ENCODE results near the gene UBA1. TPM values are rescaled to one million over a fixed set of nuclear protein-coding genes. Genes with fewer than 3 reads are reported as not detected.

Gene UBA1
- total and polyA plus RNA-seq, 9 donors: 73.7 to 148 (median 128) TPM

DNA sequence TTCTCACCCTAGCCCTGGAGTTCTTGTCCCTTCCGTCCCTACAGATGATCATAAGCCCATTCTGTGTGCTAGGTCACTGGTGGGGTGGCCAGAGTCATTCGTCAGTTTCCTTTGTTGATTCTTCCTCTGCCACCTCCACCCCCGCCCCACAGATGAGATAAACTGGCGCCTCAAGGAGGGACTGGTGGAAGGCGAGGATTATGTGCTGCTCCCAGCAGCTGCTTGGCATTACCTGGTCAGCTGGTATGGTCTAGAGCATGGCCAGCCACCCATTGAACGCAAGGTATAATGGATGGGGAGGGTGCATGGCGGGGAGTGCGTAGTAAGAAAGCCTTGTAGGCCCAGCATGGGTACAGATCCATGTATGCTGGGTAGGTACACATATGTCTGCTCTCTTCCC is 45.6 kb downstream of the UBA1 start:
- Histone ChIP-seq H3K27ac (ENCODE audit: low read length) (no peak overlapping the region), H3K36me3 (ENCODE audit: control insufficient read depth, insufficient read depth, low read length) (peaks cover 44% of the 10 kb centered on the region), H3K9me3 (replicated peaks; ENCODE audit: control insufficient read depth, low read depth, low read length) (no peaks in the 10 kb centered on the region), H3K4me3 (ENCODE audit: low read length) (no peak overlapping the region), H3K4me1 (ENCODE audit: control insufficient read depth, insufficient read depth, low read length) (no peaks in the 10 kb centered on the region), H3K27me3 (ENCODE audit: control insufficient read depth, insufficient read depth, low read length) (peaks cover 52% of the 10 kb centered on the region)
- DNase-seq: no peak
- 81% methylated on average over 2 of the region's 8 CpGs for WGBS (ENCODE audit: insufficient coverage)

DNA sequence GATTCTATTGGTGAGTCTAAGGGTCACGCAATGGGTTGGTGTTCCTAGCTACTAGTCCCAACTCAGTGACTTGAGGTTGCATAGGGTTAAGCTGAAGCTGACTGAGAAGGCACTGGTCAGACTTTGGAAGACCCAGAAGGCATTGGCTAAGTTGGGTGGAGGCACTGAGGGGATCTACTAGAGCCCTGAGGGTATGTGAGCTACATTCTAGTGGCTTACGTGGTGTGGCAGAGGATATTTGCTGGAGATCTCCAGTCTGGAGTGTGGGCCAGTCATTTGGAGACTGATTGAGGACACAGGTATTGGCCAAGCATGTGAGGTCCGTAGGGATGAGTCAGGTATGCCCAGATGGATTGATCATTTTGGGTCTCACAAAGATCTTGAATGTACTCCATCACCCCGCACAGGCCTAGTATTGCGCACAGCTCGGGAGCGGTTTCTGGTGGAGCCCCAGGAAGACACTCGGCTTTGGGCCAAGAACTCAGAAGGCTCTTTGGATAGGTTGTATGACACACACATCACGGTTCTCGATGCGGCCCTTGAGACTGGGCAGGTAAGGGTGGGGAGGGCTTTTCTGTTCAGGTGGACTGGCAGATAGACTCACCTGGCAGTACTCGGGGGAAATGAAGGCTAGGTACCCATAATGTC is 46.4 kb downstream of the UBA1 start:
- peaks cover 59% of the 10 kb centered on the region for H3K27me3 ChIP-seq (ENCODE audit: control insufficient read depth, insufficient read depth, low read length)
- no peak overlapping the region for H3K27ac ChIP-seq (ENCODE audit: low read length)
- WGBS (ENCODE audit: insufficient coverage): 98% methylated on average over 11 of the region's 12 CpGs
- no peak for DNase-seq
- H3K4me3 ChIP-seq (ENCODE audit: low read length): no peak overlapping the region
- no peaks in the 10 kb centered on the region for H3K9me3 ChIP-seq (replicated peaks; ENCODE audit: control insufficient read depth, low read depth, low read length)
- H3K36me3 ChIP-seq (ENCODE audit: control insufficient read depth, insufficient read depth, low read length): peaks cover 48% of the 10 kb centered on the region
- peaks cover 6% of the 10 kb centered on the region for H3K4me1 ChIP-seq (ENCODE audit: control insufficient read depth, insufficient read depth, low read length)

DNA sequence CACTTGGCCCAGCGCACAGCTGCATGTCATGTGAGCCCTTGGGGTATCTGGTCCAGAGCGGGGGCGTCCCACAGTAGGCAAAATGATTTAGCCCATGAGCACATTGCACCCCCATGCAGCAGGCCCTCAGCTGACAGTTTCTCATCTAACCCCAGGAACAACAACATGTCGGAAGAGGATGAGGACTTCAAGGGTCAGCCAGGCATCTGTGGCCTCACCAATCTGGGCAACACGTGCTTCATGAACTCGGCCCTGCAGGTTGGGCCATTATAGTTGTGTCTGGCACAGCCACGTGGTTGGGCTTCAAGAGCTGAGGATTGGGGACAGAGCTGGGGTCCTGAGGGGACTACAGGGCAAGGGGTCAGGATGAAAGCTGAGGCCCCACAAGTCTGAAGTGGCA is 47.0 kb downstream of the UBA1 start:
- Histone ChIP-seq H3K27ac (ENCODE audit: low read length) (no peak overlapping the region), H3K9me3 (replicated peaks; ENCODE audit: control insufficient read depth, low read depth, low read length) (no peaks in the 10 kb centered on the region), H3K4me3 (ENCODE audit: low read length) (no peak overlapping the region), H3K36me3 (ENCODE audit: control insufficient read depth, insufficient read depth, low read length) (peaks cover 54% of the 10 kb centered on the region), H3K27me3 (ENCODE audit: control insufficient read depth, insufficient read depth, low read length) (peaks cover 65% of the 10 kb centered on the region), H3K4me1 (ENCODE audit: control insufficient read depth, insufficient read depth, low read length) (peaks cover 8% of the 10 kb centered on the region)
- no peak for DNase-seq
- WGBS (ENCODE audit: insufficient coverage): 80% methylated on average over 7 of the region's 7 CpGs

DNA sequence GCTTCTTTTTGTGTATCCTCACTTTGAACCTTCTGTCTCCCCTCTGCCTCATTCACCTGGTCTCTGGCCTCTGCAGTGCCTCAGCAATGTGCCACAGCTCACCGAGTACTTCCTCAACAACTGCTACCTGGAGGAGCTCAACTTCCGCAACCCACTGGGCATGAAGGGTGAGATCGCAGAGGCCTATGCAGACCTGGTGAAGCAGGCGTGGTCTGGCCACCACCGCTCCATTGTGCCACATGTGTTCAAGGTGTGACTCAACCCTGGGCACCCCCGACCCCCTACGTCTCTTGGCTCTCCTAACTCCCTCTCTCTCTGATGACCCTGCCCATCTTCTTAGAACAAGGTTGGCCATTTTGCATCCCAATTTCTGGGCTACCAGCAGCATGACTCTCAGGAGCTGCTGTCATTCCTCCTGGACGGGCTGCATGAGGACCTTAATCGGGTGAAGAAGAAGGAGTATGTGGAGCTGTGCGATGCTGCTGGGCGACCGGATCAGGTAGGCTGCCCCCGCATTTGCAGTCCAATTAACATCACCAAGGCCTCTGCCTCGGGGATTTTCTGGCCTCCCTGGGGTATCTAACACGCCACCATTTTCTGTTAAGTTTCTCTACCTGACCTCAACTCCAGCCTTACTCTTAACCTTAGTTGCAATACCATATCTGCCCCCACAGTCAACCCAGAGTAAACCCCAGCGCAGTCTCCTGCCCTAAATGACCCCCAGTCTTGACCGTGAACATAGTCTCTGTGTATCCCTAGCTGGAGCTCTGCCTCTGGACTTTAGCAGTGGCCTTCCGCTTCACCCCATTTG is 47.8 kb downstream of the UBA1 start:
- Histone ChIP-seq H3K27ac (ENCODE audit: low read length) (no peak overlapping the region), H3K36me3 (ENCODE audit: control insufficient read depth, insufficient read depth, low read length) (peaks cover 60% of the 10 kb centered on the region), H3K4me3 (ENCODE audit: low read length) (no peak overlapping the region), H3K27me3 (ENCODE audit: control insufficient read depth, insufficient read depth, low read length) (peaks cover 67% of the 10 kb centered on the region), H3K4me1 (ENCODE audit: control insufficient read depth, insufficient read depth, low read length) (peaks cover 8% of the 10 kb centered on the region), H3K9me3 (replicated peaks; ENCODE audit: control insufficient read depth, low read depth, low read length) (no peaks in the 10 kb centered on the region)
- DNase-seq: no peak
- WGBS (ENCODE audit: insufficient coverage): 84% methylated on average over 12 of the region's 18 CpGs

DNA sequence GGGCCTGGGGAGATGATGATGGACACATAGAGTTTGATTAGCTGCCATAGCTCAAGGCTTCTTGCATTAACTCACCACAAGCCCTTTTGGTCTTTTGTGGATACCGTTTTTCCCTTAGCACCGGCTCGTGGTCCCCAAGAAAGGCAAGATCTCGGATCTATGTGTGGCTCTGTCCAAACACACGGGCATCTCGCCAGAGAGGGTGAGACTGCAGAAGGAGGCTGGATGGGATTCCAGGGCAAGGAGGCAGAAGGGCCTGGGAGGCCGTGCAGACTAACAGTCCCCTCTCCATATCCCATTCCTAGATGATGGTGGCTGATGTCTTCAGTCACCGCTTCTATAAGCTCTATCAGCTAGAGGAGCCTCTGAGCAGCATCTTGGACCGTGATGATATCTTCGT is 48.7 kb downstream of the UBA1 start:
- Histone ChIP-seq H3K9me3 (replicated peaks; ENCODE audit: control insufficient read depth, low read depth, low read length) (no peaks in the 10 kb centered on the region), H3K36me3 (ENCODE audit: control insufficient read depth, insufficient read depth, low read length) (peaks cover 68% of the 10 kb centered on the region), H3K27ac (ENCODE audit: low read length) (no peak overlapping the region), H3K4me3 (ENCODE audit: low read length) (no peak overlapping the region), H3K4me1 (ENCODE audit: control insufficient read depth, insufficient read depth, low read length) (peaks cover 8% of the 10 kb centered on the region), H3K27me3 (ENCODE audit: control insufficient read depth, insufficient read depth, low read length) (peaks cover 68% of the 10 kb centered on the region)
- no CpG with 5 or more reads among the region's 10 CpGs for WGBS (ENCODE audit: insufficient coverage)
- no peak for DNase-seq

DNA sequence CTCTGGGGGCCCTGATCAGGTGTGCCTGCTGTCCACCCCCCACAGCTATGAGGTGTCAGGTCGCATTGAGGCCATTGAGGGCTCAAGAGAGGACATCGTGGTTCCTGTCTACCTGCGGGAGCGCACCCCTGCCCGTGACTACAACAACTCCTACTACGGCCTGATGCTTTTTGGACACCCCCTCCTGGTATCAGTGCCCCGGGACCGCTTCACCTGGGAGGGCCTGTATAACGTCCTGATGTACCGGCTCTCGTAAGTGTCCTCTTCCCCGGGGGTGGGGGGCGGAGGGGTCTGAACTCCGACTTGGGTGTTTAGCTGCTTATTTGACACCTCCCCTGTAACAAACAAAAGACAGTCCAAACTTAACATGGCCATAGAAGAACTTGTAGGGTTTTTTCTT is 49.7 kb downstream of the UBA1 start:
- peaks cover 78% of the 10 kb centered on the region for H3K36me3 ChIP-seq (ENCODE audit: control insufficient read depth, insufficient read depth, low read length)
- H3K9me3 ChIP-seq (replicated peaks; ENCODE audit: control insufficient read depth, low read depth, low read length): no peaks in the 10 kb centered on the region
- no peak overlapping the region for H3K4me3 ChIP-seq (ENCODE audit: low read length)
- 100% methylated on average over 1 of the region's 14 CpGs for WGBS (ENCODE audit: insufficient coverage)
- peaks cover 8% of the 10 kb centered on the region for H3K4me1 ChIP-seq (ENCODE audit: control insufficient read depth, insufficient read depth, low read length)
- H3K27ac ChIP-seq (ENCODE audit: low read length): no peak overlapping the region
- peaks cover 73% of the 10 kb centered on the region for H3K27me3 ChIP-seq (ENCODE audit: control insufficient read depth, insufficient read depth, low read length)
- DNase-seq: no peak

DNA sequence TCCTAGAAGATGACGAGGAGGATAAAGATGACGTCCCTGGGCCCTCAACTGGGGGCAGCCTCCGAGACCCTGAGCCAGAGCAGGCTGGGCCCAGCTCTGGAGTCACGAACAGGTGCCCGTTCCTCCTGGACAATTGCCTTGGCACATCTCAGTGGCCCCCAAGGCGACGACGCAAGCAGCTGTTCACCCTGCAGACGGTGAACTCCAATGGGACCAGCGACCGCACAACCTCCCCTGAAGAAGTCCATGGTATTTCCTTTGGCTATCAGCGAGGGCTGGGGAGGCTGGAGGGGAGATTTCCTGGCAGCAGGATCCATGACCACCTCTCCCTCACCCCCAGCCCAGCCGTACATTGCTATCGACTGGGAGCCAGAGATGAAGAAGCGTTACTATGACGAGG is 51.0 kb downstream of the UBA1 start:
- no peak overlapping the region for H3K4me3 ChIP-seq (ENCODE audit: low read length)
- peaks cover 76% of the 10 kb centered on the region for H3K36me3 ChIP-seq (ENCODE audit: control insufficient read depth, insufficient read depth, low read length)
- H3K27ac ChIP-seq (ENCODE audit: low read length): no peak overlapping the region
- H3K4me1 ChIP-seq (ENCODE audit: control insufficient read depth, insufficient read depth, low read length): peaks cover 8% of the 10 kb centered on the region
- no peak for DNase-seq
- H3K9me3 ChIP-seq (replicated peaks; ENCODE audit: control insufficient read depth, low read depth, low read length): no peaks in the 10 kb centered on the region
- peaks cover 75% of the 10 kb centered on the region for H3K27me3 ChIP-seq (ENCODE audit: control insufficient read depth, insufficient read depth, low read length)
- WGBS (ENCODE audit: insufficient coverage): 75% methylated on average over 11 of the region's 16 CpGs

DNA sequence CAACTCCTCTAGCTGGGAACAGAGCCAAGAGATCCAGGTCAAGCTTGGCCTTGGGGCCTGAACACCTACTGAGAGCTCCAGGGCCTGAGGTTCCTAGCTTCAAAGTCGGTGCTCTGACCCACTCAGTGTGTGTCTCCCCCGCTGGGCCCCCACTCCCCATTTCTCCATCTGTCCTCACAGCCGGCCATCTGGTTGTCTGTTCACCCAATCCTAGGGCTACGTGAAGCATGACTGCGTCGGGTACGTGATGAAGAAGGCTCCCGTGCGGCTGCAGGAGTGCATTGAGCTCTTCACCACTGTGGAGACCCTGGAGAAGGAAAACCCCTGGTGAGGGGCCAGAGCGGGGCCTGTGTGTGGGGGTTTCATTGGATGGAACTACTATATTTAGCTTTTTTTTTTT is 51.5 kb downstream of the UBA1 start:
- Histone ChIP-seq H3K4me3 (ENCODE audit: low read length) (no peak overlapping the region), H3K27me3 (ENCODE audit: control insufficient read depth, insufficient read depth, low read length) (peaks cover 73% of the 10 kb centered on the region), H3K27ac (ENCODE audit: low read length) (no peak overlapping the region), H3K9me3 (replicated peaks; ENCODE audit: control insufficient read depth, low read depth, low read length) (no peaks in the 10 kb centered on the region), H3K36me3 (ENCODE audit: control insufficient read depth, insufficient read depth, low read length) (peaks cover 72% of the 10 kb centered on the region), H3K4me1 (ENCODE audit: control insufficient read depth, insufficient read depth, low read length) (peaks cover 8% of the 10 kb centered on the region)
- 82% methylated on average over 9 of the region's 10 CpGs for WGBS (ENCODE audit: insufficient coverage)
- DNase-seq: no peak

DNA sequence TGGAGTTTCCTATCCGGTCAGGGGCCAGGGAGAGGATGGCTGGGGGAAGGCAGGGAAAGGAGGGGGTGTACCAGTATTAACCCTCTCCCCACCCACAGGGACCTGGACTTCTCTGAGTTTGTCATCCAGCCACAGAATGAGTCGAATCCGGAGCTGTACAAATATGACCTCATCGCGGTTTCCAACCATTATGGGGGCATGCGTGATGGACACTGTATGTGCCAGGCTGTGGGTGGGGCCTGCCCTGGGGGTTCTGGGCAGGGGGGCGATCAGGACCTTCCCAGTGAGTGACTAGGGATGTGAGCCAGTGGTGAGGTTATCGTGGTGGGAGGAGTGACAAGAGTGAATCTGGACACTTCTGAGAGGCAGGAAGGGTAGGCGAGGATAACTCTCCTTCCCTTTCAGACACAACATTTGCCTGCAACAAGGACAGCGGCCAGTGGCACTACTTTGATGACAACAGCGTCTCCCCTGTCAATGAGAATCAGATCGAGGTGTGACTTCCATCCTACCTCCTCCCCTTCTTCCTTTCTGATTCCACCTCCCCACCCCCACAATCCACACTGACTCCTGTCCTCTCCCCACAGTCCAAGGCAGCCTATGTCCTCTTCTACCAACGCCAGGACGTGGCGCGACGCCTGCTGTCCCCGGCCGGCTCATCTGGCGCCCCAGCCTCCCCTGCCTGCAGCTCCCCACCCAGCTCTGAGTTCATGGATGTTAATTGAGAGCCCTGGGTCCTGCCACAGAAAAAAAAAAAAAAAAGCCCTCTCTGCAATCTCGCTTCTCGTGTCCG is 53.8 kb downstream of the UBA1 start:
- Histone ChIP-seq H3K27me3 (ENCODE audit: control insufficient read depth, insufficient read depth, low read length) (peaks cover 63% of the 10 kb centered on the region), H3K4me1 (ENCODE audit: control insufficient read depth, insufficient read depth, low read length) (peaks cover 8% of the 10 kb centered on the region), H3K9me3 (replicated peaks; ENCODE audit: control insufficient read depth, low read depth, low read length) (no peaks in the 10 kb centered on the region), H3K36me3 (ENCODE audit: control insufficient read depth, insufficient read depth, low read length) (peaks cover 51% of the 10 kb centered on the region), H3K4me3 (ENCODE audit: low read length) (no peak overlapping the region), H3K27ac (ENCODE audit: low read length) (no peak overlapping the region)
- DNase-seq: no peak
- WGBS (ENCODE audit: insufficient coverage): 79% methylated on average over 19 of the region's 23 CpGs

DNA sequence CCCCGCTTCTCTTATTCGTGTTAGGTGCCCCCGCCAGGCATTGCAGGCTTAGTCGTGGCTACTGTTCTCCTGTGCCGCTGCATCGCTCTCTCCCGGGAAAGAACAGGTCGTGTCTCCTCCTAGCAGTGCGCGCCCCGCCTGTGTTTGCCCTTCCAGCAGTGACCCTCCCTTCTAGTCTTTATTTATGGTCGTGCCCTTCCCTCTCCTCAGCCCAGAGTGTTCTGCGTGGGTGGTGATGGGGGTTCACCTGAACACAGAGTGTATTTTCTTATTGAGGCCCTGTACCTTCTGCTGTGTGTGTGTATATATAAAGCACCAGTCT is 54.3 kb downstream of the UBA1 start:
- H3K9me3 ChIP-seq (replicated peaks; ENCODE audit: control insufficient read depth, low read depth, low read length): peaks cover under 1% of the 10 kb centered on the region
- H3K4me3 ChIP-seq (ENCODE audit: low read length): no peak overlapping the region
- H3K36me3 ChIP-seq (ENCODE audit: control insufficient read depth, insufficient read depth, low read length): peaks cover 47% of the 10 kb centered on the region
- H3K4me1 ChIP-seq (ENCODE audit: control insufficient read depth, insufficient read depth, low read length): peaks cover 8% of the 10 kb centered on the region
- no peak overlapping the region for H3K27ac ChIP-seq (ENCODE audit: low read length)
- H3K27me3 ChIP-seq (ENCODE audit: control insufficient read depth, insufficient read depth, low read length): peaks cover 63% of the 10 kb centered on the region
- DNase-seq: no peak
- 83% methylated on average over 11 of the region's 13 CpGs for WGBS (ENCODE audit: insufficient coverage)
